Activated CD4-positive, alpha-beta T cell treated with anti-CD3 and anti-CD28 coated beads, Interleukin-2, Interleukin-4, amounts not matched to agents 100 ng/mL and 50 ng/mL, durations not matched to agents 16 hours and 8 hours (primary cell): Measurements from ENCODE around the gene AGAP9.
"Not testable (repeated sequence)": the region's sequence is repeated elsewhere in the genome, so short reads cannot be mapped to it uniquely, and the experiment has no call there.

Source experiments
- DNase-seq: peaks from one replicate; pipeline ENCODE4 v3.0.0-alpha.2; 2020; ENCODE audit warnings: low spot score

The AGAP9 gene

DNA sequence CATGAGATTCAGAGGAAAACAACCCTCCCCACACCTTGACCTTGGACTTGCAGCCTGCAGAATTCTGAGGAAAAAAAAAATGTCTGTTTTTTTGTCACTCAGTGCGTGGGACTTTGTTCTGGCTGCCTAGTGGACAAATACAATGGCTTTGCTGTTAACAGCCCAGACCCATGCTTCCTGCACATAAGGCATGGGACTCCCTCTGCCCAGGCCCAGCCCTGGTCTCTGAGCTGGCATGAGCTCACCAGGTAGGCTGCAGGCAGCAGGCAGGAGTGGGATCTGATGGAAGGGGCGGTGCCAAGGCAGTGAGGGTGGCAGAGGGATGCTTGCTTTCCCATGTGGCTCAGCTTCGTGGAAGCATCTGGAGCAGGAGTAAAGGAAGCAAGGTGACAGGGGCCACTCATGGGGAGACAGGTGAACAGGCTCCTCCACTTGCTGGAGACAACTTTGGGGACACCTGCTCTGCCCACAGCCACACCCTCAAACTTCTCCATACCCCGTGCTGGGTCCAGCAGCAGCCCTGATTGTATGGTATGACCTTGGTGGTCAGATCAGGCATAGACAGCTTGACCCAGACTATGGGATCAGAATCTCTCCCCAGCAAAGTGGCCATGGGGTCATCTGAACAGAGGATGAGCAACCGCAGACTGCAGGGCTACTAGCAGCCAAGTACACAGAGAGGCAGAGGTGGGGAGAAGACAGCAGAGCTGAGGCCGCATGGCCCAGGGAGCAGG lies 66.5 kb downstream of the AGAP9 start:
- no peak for DNase-seq

DNA sequence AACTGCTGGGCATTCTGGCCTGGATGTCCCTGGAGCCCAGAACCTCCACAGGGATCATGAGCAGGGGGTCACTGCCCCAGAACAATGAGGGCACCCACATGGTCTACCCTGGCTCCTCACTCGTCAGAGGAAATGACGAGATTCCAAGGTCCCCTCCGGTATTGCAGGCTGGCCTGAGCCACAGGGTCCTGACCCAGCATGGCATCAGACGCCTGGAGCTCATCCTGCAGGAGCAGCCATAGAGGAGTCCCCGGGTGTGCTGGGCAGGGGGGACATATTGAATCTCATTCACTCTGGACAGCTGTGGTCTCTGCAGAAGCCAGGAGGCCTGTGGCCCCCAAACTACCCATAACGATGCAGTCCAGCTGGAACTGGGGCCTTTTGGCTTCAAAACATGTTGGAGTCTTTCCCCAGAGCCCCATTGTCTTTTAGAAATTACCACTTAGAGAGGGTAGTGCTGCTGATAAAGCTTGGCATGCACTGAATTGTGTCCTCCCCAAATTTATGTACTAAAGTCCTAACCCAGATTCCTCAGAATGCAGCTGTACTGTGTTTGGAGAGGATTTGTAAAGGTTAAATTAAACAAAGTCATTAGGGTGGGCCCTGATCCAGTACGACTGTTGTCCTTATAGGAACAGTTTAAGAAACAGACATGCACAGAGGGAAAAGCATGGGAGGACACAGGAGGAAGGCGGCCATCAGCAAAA lies 67.2 kb downstream of the AGAP9 start:
- DNase-seq = no peak

GRCh38 chr10:47455350-47456078 lies 67.9 kb downstream of the AGAP9 start:
- not testable (repeated sequence) for DNase-seq

DNA sequence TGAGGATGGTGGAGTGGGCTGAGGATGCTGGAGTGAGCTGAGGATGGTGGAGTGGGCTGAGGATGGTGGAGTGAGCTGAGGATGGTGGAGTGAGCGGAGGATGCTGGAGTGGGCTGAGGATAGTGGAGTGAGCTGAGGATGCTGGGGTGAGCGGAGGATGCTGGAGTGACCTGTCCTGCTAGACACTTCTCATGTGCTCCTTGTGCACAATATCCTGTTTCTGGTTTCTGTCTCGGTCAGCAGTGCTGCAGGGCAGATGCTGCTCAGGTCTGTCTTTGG lies 68.7 kb downstream of the AGAP9 start:
- no peak for DNase-seq

DNA sequence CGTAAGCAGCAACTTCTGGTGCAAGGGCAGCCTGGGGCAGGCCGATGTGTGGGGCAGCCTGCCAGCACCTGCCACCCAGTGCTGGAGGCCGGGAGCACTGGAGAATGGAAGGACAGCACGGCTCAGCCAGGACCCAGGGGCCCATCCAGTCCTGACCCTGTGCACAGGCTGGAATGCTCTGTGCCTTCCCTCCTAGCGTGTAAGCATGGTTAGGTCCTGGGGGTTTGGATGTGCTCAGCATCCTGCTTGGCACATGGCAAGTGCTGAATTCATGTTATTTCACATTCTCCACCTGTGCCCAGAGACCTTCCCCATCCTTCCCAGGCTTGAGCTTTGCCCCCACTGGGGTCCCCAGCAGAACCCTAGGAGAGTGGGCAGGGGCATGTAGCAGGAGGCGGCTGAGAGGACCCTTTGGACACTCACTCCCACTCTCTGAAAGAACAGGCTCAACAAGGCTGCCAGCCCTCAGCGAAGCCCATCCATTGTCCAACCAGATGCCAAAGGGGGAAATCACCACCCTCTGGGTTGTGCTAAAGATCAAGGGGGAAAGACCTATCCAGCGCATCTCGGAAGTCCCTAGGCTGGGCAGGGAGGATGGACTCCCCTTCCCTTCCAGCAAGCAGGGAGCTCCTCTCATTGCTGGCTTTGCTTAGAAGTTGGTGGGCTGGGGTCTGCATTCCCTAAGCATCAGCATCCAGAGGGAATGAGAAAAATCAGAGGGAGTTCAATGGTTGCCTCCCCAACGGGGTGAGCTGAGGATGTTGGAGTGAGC lies 69.2 kb downstream of the AGAP9 start:
- DNase-seq = no peak

DNA sequence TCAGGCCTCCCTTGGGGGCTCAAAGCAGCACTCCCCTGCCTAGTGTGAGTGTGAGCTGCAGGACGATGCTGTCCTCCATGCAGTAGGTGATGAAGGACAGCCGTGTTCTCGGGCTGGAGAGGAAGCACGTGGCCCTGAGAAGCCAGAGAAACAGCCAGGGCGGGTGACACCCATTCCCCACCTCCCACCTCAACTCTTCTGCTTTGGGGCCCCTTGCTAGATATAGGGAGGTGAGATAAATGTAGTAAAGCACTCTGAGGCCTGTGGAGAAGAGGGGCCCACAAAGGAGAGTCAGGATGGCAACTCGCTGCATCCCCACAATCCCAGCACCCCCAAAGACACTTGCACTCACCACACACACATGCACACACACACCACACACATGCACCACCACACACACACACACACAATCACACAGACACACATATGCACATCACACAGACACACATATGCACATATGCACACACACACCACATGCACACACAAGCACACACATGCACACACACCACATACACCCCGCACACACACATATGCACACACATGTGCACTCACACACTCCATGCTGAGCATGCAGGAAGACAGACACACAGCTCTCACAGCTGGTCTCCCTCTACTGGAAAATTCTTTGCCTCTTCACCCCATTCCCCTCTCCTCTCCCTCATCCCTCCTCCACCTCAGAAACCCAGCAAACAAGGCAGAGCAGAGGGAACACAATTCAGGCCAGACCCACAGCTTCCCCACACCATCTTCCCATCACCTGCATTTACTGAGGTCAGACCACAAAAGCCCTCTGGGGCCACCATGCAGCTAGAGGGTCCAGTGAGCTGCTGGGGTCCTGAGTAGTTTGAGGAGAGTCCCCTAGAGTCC lies 70.1 kb downstream of the AGAP9 start:
- no peak for DNase-seq

GRCh38 chr10:47452495-47453140 lies 70.8 kb downstream of the AGAP9 start:
- DNase-seq = no peak

DNA sequence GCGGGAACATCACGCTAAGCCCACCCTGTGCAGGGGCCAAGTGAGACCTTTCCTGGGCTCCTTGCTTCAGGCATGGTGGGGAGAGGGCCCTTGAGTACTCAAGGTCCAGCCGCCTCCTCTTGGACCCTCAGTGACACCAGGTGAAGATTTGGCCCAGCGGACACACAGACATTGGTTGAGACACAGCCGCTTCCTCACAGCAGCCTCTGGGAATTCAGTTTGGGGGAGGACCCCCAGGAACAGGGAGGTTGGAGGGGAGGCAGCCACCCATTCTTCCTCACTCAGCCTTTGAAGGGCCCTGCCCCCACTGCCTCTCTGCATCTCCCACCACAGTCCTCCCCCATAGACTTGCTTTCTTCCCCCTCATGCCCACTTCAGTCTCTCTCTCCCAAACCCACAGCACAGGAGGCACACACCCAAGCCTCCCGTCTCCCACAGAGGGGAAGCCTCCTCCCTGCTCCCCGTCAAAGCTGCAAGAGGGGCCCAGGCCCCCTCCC lies 71.4 kb downstream of the AGAP9 start:
- DNase-seq = no peak
